ENCODE data around the gene GPC1. TPM values are rescaled to one million over a fixed set of nuclear protein-coding genes. Genes with fewer than 3 reads are reported as not detected.

Gene GPC1
- total and polyA plus RNA-seq, 2 experiments from 2014 or later = 9.0 to 46.2 TPM

- Histone ChIP-seq H3F3A (replicated peaks; ENCODE audit: low read depth) (no peaks in the 10 kb centered on the region), H3K4me2 (no peak overlapping the region), H3K27me3 (ENCODE audit: insufficient read depth) (no peaks in the 10 kb centered on the region), H2AFZ (no peak overlapping the region), H4K20me1 (replicated peaks; ENCODE audit: insufficient read depth) (no peaks in the 10 kb centered on the region), H3K4me3 (no peak overlapping the region), H3K79me2 (replicated peaks; ENCODE audit: insufficient read depth) (no peaks in the 10 kb centered on the region), H3K27ac (ENCODE audit: low read depth) (no peak overlapping the region), H3K9me2 (ENCODE audit: insufficient read depth) (no peaks in the 10 kb centered on the region), H3K36me3 (ENCODE audit: insufficient read depth) (no peaks in the 10 kb centered on the region), H3K4me1 (ENCODE audit: insufficient read depth) (no peaks in the 10 kb centered on the region)
- Mint-ChIP-seq H3K36me3 (ENCODE audit: low read depth) (no peaks in the 10 kb centered on the region), H3K4me1 (peaks cover 3% of the 10 kb centered on the region), H3K4me3 (no peak overlapping the region), H3K27me3 (ENCODE audit: insufficient read depth, low read depth, poor library complexity) (peaks cover 5% of the 10 kb centered on the region), H3K9me3 (no peaks in the 10 kb centered on the region), H3K27ac (no peak overlapping the region)
- no peak for ATAC-seq
- no peak for DNase-seq (ENCODE audit: low spot score)
- no peak for TF ChIP-seq ZNF114 (CRISPR knock-in tag; IDR thresholded peaks at IDR 0.05)
- no peak for TF ChIP-seq EZH2phosphoT487 (IDR thresholded peaks at IDR 0.05; ENCODE audit: unreplicated experiment)
- TF ChIP-seq ETS1 (IDR thresholded peaks at IDR 0.05) = no peak
- TF ChIP-seq ZNF331 (CRISPR knock-in tag; IDR thresholded peaks at IDR 0.05; ENCODE audit: low read depth) = no peak
- TF ChIP-seq STAT1 (IDR thresholded peaks at IDR 0.05; ENCODE audit: unreplicated experiment) = no peak
- TF ChIP-seq NANOG (IDR thresholded peaks at IDR 0.05; ENCODE audit: borderline replicate concordance) = no peak
- TF ChIP-seq JUNB (IDR thresholded peaks at IDR 0.05; ENCODE audit: unreplicated experiment) = no peak
- TF ChIP-seq CREB1 (CRISPR knock-in tag; IDR thresholded peaks at IDR 0.05; ENCODE audit: low read depth) = no peak
These were observed 42.3 kb upstream of the GPC1 start for GRCh38 chr2:240392948-240393830.

- Mint-ChIP-seq H3K4me3 (no peak overlapping the region), H3K9me3 (no peaks in the 10 kb centered on the region), H3K4me1 (peaks cover 7% of the 10 kb centered on the region), H3K27me3 (ENCODE audit: insufficient read depth, low read depth, poor library complexity) (peaks cover 5% of the 10 kb centered on the region), H3K36me3 (ENCODE audit: low read depth) (no peaks in the 10 kb centered on the region), H3K27ac (no peak overlapping the region)
- no peaks in the 10 kb centered on the region for H3K36me3 ChIP-seq (ENCODE audit: insufficient read depth)
- H3K4me1 ChIP-seq (ENCODE audit: insufficient read depth) = no peaks in the 10 kb centered on the region
- H3F3A ChIP-seq (replicated peaks; ENCODE audit: low read depth) = no peaks in the 10 kb centered on the region
- no peak for DNase-seq (ENCODE audit: low spot score)
- no peak for ATAC-seq
- no peaks in the 10 kb centered on the region for H4K20me1 ChIP-seq (replicated peaks; ENCODE audit: insufficient read depth)
- no peak overlapping the region for H2AFZ ChIP-seq
- H3K27me3 ChIP-seq (ENCODE audit: insufficient read depth) = no peaks in the 10 kb centered on the region
- H3K27ac ChIP-seq (ENCODE audit: low read depth) = no peak overlapping the region
- no peaks in the 10 kb centered on the region for H3K79me2 ChIP-seq (replicated peaks; ENCODE audit: insufficient read depth)
- no peaks in the 10 kb centered on the region for H3K9me2 ChIP-seq (ENCODE audit: insufficient read depth)
- no peak overlapping the region for H3K4me2 ChIP-seq
- no peak overlapping the region for H3K4me3 ChIP-seq
- TF ChIP-seq EZH2 (IDR thresholded peaks at IDR 0.05; ENCODE audit: low read depth, unreplicated experiment) (no peak), POLR2AphosphoS5 (IDR thresholded peaks at IDR 0.05; ENCODE audit: low read depth) (no peak), ETS1 (IDR thresholded peaks at IDR 0.05) (no peak), ZNF462 (CRISPR knock-in tag; IDR thresholded peaks at IDR 0.05) (no peak), EZH2phosphoT487 (IDR thresholded peaks at IDR 0.05; ENCODE audit: unreplicated experiment) (no peak), ZNF331 (CRISPR knock-in tag; IDR thresholded peaks at IDR 0.05; ENCODE audit: low read depth) (no peak), ZNF114 (CRISPR knock-in tag; IDR thresholded peaks at IDR 0.05) (no peak), JUNB (IDR thresholded peaks at IDR 0.05; ENCODE audit: unreplicated experiment) (no peak), CREB1 (CRISPR knock-in tag; IDR thresholded peaks at IDR 0.05; ENCODE audit: low read depth) (no peak), STAT1 (IDR thresholded peaks at IDR 0.05; ENCODE audit: unreplicated experiment) (no peak)
These were observed 41.5 kb upstream of the GPC1 start for GRCh38 chr2:240393831-240394410.
